ENCODE data around the gene BRSK2. TPM values are rescaled to one million over a fixed set of nuclear protein-coding genes. Genes with fewer than 3 reads are reported as not detected.

BRSK2 gene
- total RNA-seq, 1 donor from 2014 or later = 0.11 TPM

DNA sequence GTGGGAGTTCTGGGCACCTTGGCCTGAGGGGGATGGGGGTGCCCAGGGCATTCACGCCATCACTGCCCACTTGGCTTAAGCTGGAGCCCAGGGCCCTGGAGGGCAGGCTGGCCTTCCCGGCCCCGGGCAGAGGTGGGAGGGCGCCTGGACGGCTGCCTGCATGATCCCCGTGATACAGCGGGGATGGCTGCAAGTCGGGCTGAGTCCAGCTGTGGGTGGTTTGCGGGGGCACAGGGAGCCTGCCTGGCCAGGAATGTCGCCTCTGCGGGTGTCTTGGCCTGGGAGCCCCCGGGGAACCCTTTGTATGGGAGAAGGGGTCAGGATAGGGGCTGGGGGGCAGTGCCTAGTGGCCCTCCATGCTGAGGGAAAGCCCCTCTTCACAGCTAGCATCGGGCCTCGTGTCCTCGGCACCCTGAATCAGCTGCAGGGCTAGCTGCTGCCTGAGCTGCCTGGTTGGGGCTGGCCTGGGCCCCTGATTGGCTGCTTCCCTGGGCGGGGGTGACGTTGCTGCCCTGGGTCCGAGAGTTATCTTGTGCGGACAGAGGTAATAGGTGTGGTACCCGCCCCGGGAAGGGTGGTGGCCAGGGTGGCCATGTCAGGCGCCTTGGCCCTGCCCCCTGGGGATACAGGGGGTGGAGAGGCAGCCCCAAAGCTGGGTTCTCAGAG is 8.3 kb downstream of the BRSK2 start:
- intact Hi-C loops (cut with micrococcal nuclease) = no loop called here
- DNase-seq (no peak), ATAC-seq (ENCODE audit: low read depth) (no peak)
- no peak overlapping the region for H3K4me3 Mint-ChIP-seq
- CTCF ChIA-PET = no interaction called here
- peaks cover 17% of the 10 kb centered on the region for H3K27me3 Mint-ChIP-seq
- POLR2A ChIA-PET = no interaction called here
- TF ChIP-seq, protein P1, sequence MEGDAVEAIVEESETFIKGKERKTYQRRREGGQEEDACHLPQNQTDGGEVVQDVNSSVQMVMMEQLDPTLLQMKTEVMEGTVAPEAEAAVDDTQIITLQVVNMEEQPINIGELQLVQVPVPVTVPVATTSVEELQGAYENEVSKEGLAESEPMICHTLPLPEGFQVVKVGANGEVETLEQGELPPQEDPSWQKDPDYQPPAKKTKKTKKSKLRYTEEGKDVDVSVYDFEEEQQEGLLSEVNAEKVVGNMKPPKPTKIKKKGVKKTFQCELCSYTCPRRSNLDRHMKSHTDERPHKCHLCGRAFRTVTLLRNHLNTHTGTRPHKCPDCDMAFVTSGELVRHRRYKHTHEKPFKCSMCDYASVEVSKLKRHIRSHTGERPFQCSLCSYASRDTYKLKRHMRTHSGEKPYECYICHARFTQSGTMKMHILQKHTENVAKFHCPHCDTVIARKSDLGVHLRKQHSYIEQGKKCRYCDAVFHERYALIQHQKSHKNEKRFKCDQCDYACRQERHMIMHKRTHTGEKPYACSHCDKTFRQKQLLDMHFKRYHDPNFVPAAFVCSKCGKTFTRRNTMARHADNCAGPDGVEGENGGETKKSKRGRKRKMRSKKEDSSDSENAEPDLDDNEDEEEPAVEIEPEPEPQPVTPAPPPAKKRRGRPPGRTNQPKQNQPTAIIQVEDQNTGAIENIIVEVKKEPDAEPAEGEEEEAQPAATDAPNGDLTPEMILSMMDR (IDR thresholded peaks at IDR 0.05) = no peak
- no peaks in the 10 kb centered on the region for H3K4me1 Mint-ChIP-seq
- no peaks in the 10 kb centered on the region for H3K36me3 Mint-ChIP-seq (ENCODE audit: low read depth)
- no peak overlapping the region for H3K27ac Mint-ChIP-seq
- H3K9me3 Mint-ChIP-seq = no peaks in the 10 kb centered on the region

DNA sequence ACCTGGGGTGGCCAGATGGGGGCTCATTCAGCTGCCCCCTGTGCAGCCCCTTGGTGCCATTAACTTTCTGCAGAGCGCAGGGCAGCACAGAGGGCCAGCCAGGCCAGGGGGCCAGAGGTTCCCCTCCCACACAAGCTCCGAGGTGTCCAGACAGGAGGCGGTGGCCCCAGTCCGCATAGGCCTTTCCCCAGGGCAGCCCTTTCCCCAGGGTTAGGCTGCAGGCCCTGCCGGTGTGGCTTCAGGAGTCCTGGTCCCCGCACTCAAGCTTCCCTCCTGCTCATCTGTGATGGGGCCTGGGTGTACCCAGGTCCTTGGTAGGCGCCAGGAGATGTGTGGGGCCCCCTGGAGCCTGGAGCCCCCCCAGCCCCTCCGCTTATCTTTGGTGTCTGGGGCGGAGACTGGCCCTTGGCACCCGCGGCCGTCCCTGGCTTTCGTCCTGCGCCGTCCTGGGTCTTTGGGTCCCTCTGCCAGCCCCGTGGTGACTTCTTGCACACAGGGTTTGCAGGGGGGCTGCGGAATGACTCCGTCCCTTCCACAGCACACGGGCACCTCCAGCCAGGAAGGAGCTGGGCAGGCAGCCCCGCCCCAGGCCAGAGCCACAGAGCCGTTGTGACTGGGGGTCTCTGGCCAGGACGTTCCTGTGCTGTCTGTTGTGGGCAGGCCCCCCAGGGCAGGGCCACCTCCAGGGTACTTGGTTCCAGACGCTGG is 8.9 kb downstream of the BRSK2 start:
- intact Hi-C loops (cut with micrococcal nuclease) = no loop called here
- ChIA-PET POLR2A (no interaction called here), CTCF (no interaction called here)
- TF ChIP-seq, protein P1 (IDR thresholded peaks at IDR 0.05) = no peak
- no peak overlapping the region for H3K27ac Mint-ChIP-seq
- H3K4me3 Mint-ChIP-seq = no peak overlapping the region
- H3K36me3 Mint-ChIP-seq (ENCODE audit: low read depth) = no peaks in the 10 kb centered on the region
- H3K9me3 Mint-ChIP-seq = no peaks in the 10 kb centered on the region
- ATAC-seq (ENCODE audit: low read depth) = no peak
- H3K27me3 Mint-ChIP-seq = peaks cover 10% of the 10 kb centered on the region
- no peak for DNase-seq
- no peaks in the 10 kb centered on the region for H3K4me1 Mint-ChIP-seq

DNA sequence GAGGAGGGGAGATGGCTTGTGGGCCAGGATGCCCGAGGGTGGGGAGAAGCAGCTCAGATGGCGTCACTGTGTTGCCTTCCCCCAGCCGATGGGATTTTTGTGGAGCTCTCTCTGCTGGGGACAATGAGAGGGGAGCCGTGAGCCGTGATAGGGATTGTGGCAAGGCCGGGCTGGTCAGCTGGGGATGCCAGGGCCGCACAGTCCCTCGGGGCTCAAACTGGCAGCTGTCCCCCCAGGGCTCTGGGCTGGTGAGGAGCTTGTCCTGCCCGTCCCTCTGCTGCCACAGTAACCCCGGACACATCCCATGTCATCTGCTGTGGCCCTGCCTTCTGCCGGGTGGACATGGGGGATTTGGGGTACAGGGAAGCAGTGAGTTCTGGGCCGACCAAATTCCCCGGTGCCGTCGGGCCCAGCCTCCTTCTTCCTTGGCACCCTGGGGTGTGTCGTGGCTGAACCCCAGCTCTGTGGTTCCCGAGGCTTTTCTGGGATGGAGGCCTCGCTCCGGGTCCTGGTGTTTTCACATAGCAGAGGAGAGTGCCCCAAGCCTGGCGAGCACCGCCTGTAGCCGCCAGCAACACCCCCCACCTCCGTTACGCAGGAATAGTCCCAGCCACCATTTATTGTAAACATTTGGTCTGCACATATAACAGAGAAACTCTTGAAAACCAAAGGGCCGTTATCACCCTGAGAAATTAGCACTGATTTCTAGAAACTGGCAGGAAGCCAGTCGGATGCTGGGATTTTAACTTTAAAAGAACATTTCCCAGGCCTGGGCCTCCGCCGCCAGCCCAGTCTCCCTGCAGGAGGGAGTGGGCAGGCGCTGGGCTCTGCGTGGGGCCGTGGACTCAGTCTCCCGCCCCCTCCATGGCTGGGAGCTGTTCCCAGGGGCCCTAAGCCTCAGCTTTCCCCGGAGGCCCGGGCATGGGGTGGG is 9.9 kb downstream of the BRSK2 start:
- Mint-ChIP-seq H3K36me3 (ENCODE audit: low read depth) (no peaks in the 10 kb centered on the region), H3K27ac (no peak overlapping the region), H3K4me3 (no peak overlapping the region), H3K9me3 (no peaks in the 10 kb centered on the region), H3K4me1 (no peaks in the 10 kb centered on the region), H3K27me3 (peaks cover 10% of the 10 kb centered on the region)
- DNase-seq (no peak), ATAC-seq (ENCODE audit: low read depth) (no peak)
- ChIA-PET CTCF (no interaction called here), POLR2A (no interaction called here)
- TF ChIP-seq, protein P1 (IDR thresholded peaks at IDR 0.05) = no peak
- intact Hi-C loops (cut with micrococcal nuclease) = no loop called here

DNA sequence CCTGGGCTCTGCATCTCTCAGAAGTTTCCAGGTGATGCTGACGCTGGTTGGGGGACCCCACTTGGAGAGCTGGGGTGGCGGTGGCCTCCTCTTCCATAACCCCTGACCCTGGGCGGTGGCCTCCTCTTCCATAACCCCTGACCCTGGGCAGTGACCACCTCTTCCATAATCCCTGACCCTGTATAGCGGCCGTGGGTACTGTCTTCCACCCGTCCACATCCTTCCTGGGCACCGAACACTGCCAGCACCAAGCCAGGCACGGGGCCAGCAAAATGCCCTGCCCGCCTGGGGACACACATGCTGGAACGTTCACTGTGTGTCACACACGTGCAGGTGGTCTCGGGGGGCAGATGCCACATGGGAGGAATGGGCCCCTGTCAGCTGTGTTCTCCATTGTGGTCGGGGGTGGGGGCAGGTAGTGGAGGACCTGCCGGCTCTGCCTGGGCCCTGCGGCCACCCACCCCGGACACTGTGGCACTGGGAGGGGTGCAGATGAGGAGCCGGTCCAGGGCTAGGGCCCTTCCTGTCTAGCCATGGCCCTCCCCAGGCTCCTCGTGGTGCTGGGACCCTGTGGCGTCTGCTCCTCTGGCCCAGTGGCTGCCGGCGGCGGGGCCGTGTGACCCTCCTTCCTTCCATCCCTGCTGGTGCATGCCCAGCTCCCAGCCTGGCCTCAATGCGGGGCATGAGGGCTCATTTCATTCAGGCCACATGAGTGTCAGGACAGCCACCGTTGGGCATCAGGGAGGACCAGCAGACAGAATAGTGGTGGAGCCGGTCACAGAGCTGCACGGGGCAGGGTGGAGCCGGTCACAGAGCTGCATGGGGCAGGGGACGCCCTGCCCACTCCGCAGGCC is 10.8 kb downstream of the BRSK2 start:
- H3K9me3 Mint-ChIP-seq = no peaks in the 10 kb centered on the region
- intact Hi-C loops (cut with micrococcal nuclease) = no loop called here

More for the DNA sequence above, 10.8 kb downstream of the BRSK2 start:
- CTCF ChIA-PET = no interaction called here
- TF ChIP-seq, protein P1 (IDR thresholded peaks at IDR 0.05) = no peak
- H3K4me1 Mint-ChIP-seq = no peaks in the 10 kb centered on the region
- peaks cover 10% of the 10 kb centered on the region for H3K27me3 Mint-ChIP-seq
- H3K4me3 Mint-ChIP-seq = no peak overlapping the region
- H3K36me3 Mint-ChIP-seq (ENCODE audit: low read depth) = no peaks in the 10 kb centered on the region
- no peak overlapping the region for H3K27ac Mint-ChIP-seq
- ATAC-seq (ENCODE audit: low read depth) (no peak), DNase-seq (no peak)
- POLR2A ChIA-PET = no interaction called here

Measured in activated B cell treated with CpG ODN at 0.5 μM for 24 hours (primary cell).